Right lobe of liver (tissue), 4 donors: Measurements from ENCODE around the gene FAM163B.

ENCODE experiments used
- CTCF ChIP-seq, 4 donors: fragments of 200-600 bp in 3 of 4; fragments of 450-650 bp in 1 of 4; IDR thresholded peaks; one replicate each; pipeline versions ENCODE4 v1.5.1 to v1.8.0; 2016 to 2022; ENCODE audit warnings: antibody characterized with exemption in 4 of 4, mild to moderate bottlenecking in 2 of 4
- POLR2A ChIP-seq: fragments of 450-650 bp; IDR thresholded peaks from one replicate; pipeline ENCODE4 v1.6.1; 2017; ENCODE audit warnings: antibody characterized with exemption, mild to moderate bottlenecking
- donor health status: DM: no; HTN: no; CAD: no.
- donor health status: DM: no; HTN: no; CAD: no.
- donor health status: DM: no; HTN: yes; CAD: no.

GRCh38 chr9:133606708-133607025 lies 2.5 kb downstream of the FAM163B start:
- TF ChIP-seq CTCF (IDR thresholded peaks at IDR 0.05) (no peak), POLR2A (no peak)
